ENCODE results near the gene TNS4.

The TNS4 gene

DNA sequence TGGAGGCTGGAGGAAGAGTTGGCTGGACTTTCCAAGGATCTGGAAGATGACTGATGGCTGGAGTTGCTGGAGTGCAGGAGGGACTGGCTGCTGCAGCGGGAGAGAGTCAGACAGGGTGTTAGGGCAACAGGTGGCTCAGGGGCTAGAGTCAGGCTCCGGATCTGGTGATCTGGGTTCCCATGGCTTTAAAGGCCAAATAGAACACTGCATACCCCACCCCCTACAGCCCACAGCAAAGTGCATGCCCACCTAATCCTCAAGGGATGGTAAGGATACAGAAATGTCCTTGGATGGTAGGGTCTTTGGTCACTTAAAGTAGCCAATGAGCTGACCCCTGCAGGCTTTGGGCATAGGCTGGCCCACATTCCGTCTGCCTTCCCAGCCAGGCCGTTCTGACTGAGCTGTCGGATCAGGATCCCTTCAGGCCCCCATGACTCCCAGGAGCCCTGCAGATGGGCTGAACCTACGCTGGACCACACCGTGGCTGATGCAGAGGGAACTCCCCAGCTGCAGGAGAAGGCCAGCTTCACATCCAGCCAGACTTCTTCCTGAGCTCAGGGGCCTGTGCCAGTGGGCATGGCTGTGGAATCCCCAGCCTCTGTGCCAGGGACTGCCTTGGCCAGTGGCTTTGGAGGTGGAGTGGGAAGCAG lies 13.9 kb downstream of the TNS4 start:
- no peak for DNase-seq

DNA sequence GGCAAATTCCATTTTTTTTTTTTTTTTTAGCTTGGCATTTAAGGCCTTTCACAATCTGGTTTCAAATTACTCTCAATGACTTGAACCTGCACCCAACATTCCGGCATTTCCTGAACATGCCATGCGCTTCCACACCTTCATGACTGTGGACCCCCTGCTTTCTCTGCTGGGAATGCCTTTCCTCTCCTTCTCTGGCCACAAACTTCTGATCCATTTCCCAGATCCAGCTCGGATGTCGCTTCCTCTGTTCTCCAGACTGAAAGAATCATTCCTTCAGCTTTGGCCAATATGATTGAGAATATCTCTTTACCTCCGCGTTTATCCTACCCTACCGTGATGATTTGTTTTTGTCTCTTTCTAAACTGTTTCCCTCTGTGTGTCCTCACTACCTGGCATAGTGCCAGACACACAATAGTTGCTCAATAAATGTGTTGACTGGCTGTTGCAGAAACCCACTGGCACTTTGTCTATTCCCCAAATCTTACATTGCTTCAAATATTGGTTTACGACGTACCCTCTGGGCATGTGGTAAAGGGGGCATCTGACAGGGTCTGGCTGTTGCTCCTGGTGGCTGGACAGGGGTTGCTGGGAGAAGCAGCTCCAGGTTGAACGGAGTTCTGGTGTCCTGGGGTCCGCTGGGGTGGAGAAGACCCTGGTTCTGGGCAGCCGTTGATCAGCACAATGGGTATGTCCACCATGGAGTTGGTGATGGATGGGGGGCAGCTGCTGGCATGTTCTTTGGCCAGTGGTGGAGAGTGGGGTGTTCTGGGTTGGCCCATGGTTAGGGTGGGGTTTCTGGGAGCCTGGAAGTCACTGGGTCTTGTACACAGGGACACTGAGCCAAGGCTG lies 14.7 kb downstream of the TNS4 start:
- peak; percentile 95 for DNase-seq

- DNase-seq, result peak; percentile 99
Observed at GRCh38 chr17:40485851-40486521, 15.4 kb downstream of the TNS4 start.

GRCh38 chr17:40484973-40485530 lies 16.4 kb downstream of the TNS4 start:
- no peak for DNase-seq

- DNase-seq, result no peak
Observed at GRCh38 chr17:40484285-40484972, 17.0 kb downstream of the TNS4 start.

- no peak for DNase-seq
Observed at GRCh38 chr17:40483679-40484078, 17.7 kb downstream of the TNS4 start.

- DNase-seq, result no peak
Observed at GRCh38 chr17:40482722-40483121, 18.7 kb downstream of the TNS4 start.

DNA sequence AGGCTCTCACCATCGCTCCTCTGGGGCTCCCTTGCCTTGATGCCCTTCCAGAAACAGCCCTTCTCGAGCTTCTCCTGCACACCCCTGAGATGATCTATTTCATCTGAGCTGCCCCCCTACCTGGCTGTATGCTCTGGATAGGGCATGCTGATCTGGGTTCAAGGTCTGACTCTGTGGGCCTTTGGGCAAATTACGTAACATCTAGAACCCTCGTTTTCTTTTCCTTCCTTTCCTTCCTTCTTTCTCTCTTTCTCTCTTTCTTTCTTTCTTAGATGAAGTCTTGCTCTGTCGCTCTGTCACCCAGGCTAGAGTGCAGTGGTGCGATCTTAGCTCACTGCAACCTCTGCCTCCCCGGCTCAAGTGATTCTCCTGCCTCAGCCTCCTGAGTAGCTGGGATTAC lies 20.3 kb downstream of the TNS4 start:
- no peak for DNase-seq

GRCh38 chr17:40480501-40481003 lies 20.9 kb downstream of the TNS4 start:
- DNase-seq, result peak; percentile 57

DNA sequence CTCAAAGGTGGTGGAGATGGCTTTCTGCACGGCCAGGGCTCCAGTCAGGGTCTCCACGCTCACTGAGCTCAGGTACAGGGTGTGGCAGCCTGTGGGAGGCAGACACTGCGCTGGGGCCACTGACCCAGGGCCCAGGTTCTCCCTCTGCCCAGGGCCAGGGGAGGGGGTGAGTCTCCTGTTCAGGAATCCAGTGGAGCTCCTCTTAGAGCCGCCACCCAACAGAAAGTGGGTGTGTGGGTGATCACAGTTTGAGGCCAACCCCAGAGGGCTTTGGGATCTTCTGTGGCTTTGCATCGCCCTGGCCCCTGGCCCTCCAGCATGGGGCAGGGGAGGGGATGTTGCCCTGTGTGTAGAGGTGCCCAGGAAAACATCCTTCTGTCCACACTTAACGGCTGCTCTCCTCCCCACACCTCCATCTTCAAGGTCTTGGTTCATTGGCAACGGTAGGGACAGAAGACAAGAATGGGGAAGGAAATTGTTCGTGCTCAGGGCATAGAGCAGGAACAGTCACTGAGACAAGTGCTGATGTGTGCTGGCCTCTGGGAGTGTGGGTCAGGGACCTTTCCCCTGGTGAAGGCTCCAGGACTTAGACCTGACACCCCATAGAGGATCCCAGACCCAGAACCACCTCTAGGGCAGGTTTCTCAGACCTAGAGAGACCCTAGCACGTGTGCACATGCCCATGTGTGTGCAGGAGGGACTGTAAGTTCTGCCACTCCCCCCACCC lies 21.5 kb downstream of the TNS4 start:
- DNase-seq, result no peak

GRCh38 chr17:40478486-40478885 lies 22.9 kb downstream of the TNS4 start:
- DNase-seq, result no peak

GRCh38 chr17:40477796-40478195 lies 23.6 kb downstream of the TNS4 start:
- no peak for DNase-seq

DNA sequence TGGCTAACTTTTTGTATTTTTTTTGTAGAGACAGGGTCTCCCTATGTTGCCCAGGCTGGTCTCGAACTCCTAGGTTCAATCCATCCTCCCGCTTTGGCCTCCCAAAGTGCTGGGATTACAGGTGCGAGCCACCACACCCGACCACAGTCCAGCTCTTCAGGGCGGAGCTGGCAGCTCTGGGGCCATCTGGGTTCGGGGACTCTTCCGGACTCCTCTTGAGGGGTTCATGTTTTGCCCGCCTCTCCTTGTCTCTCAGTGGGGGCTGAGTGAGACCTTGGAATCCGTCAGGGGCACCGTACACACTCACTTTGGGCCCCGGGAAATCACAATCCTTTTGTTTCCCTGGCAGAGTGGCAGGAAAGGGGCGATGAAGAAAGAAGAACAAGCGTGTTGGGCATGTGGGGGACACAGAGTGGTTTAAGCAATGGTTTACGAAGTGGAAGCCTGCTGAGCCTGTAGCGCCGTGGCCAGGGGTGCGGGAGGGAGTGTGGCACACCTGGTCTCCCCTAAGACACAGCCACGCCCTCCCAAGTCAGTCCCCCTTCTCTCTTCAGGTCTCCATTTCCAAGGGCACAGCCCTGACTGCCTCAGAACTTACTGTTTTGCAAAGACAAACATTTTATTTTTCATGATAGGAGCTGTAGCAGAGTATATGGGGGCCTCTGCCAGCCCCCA lies 26.1 kb downstream of the TNS4 start:
- no peak for DNase-seq

- no peak for DNase-seq
Observed at GRCh38 chr17:40474419-40475002, 26.9 kb downstream of the TNS4 start.

DNA sequence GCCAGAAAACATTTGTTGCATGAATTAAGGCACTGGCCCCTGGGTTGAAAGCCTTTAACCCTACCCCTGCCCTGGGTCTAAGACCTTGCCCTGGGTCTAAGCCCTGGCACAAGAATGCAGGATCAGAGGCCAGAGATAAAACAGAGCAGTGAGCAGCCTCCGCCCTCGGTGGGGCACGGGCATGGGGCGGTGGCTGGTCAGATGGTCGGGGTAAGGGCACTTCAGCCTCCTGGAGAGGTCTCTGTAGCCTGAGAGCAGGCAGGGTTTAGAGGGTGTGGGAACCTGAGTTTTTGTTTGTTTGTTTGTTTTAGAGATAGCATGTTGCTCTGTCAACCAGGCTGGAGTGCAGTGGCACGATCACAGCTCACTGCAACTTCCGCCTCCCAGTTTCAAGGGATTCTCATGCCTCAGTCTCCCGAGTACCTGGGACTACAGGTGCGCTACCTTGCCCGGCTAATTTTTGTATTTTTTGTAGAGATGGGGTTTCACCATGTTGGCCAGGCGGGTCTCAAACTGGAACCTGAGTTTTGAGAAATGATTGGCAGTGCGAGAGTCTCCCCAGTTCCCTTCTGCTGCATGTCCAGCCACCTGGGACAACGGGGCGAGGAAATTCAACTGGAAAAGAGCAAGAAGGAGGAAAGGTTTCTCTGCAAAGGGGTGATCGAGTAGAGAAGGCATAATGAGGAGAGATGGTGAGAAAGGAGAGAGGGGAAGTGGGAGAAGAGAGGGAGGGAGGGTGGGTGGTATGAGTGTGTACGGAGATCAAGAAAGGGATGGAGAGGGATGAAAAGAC lies 27.7 kb downstream of the TNS4 start:
- DNase-seq, result no peak

GRCh38 chr17:40472733-40473452 lies 28.5 kb downstream of the TNS4 start:
- DNase-seq, result no peak

- DNase-seq, result peak; percentile 44
Observed at GRCh38 chr17:40471846-40472732, 29.3 kb downstream of the TNS4 start.
